ENCODE data around the gene PPFIA2.

Gene PPFIA2

DNA sequence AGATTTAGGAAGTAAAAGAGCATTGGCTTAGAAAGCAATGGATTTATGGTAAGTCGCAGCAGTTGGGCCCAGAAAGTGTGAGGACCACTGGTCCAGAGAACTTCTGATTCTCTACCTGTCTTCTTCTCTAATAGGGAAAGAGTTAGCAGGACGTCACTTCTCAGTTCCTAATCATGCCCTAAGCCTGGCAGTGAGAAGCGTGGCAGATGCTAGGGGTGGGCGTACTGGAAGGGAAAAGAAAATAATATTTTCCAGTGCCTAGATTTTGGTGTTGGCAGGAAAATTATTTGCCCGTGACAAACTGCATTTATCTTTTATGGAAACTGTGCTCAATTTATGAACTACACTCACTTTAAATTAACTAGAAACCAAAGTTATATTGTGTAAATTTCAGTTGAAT, 212.3 kb downstream of the PPFIA2 start:
- TF ChIP-seq, protein P1, sequence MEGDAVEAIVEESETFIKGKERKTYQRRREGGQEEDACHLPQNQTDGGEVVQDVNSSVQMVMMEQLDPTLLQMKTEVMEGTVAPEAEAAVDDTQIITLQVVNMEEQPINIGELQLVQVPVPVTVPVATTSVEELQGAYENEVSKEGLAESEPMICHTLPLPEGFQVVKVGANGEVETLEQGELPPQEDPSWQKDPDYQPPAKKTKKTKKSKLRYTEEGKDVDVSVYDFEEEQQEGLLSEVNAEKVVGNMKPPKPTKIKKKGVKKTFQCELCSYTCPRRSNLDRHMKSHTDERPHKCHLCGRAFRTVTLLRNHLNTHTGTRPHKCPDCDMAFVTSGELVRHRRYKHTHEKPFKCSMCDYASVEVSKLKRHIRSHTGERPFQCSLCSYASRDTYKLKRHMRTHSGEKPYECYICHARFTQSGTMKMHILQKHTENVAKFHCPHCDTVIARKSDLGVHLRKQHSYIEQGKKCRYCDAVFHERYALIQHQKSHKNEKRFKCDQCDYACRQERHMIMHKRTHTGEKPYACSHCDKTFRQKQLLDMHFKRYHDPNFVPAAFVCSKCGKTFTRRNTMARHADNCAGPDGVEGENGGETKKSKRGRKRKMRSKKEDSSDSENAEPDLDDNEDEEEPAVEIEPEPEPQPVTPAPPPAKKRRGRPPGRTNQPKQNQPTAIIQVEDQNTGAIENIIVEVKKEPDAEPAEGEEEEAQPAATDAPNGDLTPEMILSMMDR (IDR thresholded peaks at IDR 0.05; ENCODE audit: low read depth, low read length) = no peak
- DNase-seq (ENCODE audit: extremely low read depth, low read depth) = no peak

DNA sequence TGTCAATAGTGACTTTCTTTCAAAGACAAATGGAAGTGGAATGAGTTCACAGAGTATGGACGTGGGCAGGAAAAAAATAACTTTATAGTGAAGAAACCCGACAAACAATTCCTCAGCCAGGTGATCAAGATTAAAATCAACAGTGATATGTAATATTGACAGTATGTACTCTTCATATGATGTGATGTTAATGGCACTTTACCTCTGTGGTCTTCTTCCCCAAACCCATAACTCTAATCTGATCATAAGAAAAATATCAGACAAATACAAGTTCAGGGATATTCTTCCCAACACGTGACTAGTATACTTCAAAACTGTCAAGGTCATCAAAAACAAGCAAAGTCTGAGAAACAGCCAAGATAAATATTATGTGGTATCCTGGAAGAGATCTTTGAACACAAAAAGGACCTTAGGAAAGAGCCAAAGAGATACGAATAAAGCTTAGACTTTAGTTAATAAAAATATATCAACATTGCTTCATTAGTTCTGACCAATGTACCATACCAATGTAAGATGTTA, 215.5 kb downstream of the PPFIA2 start:
- no peak for DNase-seq (ENCODE audit: extremely low read depth, low read depth)
- TF ChIP-seq, protein P1 (IDR thresholded peaks at IDR 0.05; ENCODE audit: low read depth, low read length) = no peak

DNA sequence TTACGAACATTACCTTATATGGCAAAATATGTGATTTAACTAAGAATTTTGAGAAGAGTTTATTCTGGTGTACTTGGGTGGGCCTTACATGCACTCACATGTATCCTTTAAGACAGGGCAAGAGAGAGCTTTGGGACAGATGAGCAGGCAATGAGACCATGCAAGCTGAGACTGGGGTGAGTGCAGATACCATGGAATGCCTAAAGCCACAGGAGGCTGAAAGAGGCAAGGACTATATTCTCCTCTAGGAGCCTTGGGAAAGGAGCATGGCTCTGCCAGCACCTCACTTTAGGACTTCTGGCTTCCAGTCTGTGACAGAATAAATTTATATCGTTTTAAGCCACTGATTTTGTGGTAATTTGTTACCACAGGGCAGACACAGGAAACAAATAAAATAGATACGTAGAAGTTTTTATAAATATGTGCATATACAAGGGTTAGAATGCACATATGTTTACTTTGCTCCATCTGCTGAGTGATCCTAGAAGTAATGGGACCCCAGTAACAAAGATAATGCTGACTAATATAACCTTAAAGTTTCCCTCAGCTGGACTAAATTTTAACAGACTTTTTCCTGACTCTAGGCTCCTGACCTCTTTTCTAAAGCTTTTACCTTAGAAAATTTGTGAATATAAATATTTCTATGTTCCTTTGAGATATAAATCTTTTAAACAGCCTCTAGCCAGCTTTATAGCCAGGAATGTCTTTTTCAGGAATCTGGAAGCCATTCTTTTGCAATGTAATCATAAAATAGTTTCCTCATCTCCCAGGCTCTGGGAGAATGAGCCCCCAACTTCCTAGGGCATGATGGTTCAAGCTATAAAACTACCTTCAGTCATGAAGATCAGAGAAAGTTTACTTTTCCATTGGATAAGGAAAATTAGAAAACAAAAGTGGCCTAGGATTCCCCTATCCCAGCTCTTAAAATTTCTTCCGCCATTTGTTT, 216.8 kb downstream of the PPFIA2 start:
- TF ChIP-seq, protein P1 (IDR thresholded peaks at IDR 0.05; ENCODE audit: low read depth, low read length) = no peak
- no peak for DNase-seq (ENCODE audit: extremely low read depth, low read depth)

DNA sequence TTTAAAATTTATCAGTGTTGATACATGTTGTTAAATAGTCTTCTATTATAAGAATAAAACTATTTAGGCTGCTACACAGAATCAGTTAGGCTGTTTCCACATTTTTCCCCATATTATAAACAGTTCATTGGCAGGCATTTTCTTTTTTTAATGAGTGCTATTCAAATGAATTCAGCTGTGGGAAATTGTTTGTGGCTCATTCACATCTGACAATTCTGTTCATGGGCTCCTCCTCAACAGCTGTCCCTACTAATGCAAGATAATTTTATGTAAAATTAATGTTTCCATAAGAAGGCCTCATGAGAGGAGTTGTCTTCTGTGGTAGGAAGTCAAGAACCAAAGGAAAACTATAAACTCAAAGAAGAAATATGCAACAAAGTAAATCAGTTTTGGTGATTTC, 218.0 kb downstream of the PPFIA2 start:
- TF ChIP-seq, protein P1 (IDR thresholded peaks at IDR 0.05; ENCODE audit: low read depth, low read length) = no peak
- no peak for DNase-seq (ENCODE audit: extremely low read depth, low read depth)

DNA sequence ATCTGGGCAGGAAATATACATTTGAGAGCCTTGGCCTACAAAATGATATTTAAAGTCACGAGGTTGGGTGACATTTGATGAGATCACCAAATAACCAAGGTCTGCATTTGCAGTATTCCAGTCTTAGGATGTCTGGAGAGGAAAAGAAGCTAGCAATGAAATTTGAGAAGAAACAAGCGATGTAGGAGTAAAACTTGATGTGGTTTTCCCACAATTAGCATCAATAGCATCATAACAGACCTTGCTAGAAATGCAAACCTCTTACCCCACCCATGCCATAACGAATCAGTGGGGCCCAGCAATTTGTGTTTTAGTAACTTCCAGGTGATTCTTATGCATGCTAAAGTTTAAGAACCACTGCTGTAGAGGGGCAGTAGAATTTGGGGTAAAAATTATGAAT, 219.9 kb downstream of the PPFIA2 start:
- TF ChIP-seq, protein P1 (IDR thresholded peaks at IDR 0.05; ENCODE audit: low read depth, low read length) = no peak

DNA sequence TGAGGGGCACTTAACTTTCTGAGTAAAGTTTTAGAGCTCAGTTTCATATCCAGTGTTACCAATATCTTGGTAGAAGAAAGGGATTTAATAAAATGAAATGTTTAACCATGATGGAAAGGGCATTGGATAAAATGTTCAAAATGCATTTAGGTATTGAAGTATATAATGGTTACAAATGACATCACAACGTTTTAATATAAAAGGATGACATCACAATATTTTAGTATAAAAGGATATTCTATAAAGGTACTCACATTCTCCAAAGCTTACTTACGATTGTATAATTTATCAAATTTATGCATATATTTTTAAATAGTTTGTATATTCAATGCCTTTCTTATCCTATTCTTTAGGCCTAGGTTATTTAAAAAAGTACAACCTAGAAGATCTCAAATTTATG, 226.1 kb downstream of the PPFIA2 start:
- DNase-seq (ENCODE audit: extremely low read depth, low read depth) = no peak
- TF ChIP-seq, protein P1 (IDR thresholded peaks at IDR 0.05; ENCODE audit: low read depth, low read length) = no peak

More for the DNA sequence above, 219.9 kb downstream of the PPFIA2 start:
- DNase-seq (ENCODE audit: extremely low read depth, low read depth) = no peak

DNA sequence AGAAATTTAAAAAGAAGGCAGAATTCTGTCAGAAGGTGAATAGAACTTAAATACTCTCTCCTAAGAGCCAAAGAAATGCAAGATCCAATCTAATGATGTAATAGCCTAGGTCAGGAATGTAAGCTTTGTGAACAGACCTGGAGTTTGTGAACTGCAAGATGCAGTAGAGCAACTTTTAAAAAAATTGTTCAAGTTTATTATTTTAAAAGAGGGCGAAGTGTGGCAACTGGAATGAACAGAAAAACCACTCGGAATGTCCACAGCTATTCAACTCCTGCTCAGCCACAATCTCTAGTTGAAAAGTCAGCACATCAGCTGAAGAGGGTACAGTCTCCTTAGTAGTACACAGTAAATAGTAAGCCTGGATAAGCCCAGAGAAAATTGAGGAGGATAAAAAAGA, 228.8 kb downstream of the PPFIA2 start:
- DNase-seq (ENCODE audit: extremely low read depth, low read depth) = no peak
- TF ChIP-seq, protein P1 (IDR thresholded peaks at IDR 0.05; ENCODE audit: low read depth, low read length) = no peak

Data from AG09319 (cell line).